T-helper 1 cell (primary cell): Measurements from ENCODE around the gene ZNF521.
"Not testable (repeated sequence)": the region's sequence is repeated elsewhere in the genome, so short reads cannot be mapped to it uniquely, and the experiment has no call there.

Source experiments
- DNase-seq, 5 donors: peaks; one replicate each; pipeline ENCODE4 v3.0.0-alpha.2; 2012 to 2020

ZNF521 gene

GRCh38 chr18:25288340-25288938 lies 63.5 kb downstream of the ZNF521 start:
- DNase-seq: no peak

DNA sequence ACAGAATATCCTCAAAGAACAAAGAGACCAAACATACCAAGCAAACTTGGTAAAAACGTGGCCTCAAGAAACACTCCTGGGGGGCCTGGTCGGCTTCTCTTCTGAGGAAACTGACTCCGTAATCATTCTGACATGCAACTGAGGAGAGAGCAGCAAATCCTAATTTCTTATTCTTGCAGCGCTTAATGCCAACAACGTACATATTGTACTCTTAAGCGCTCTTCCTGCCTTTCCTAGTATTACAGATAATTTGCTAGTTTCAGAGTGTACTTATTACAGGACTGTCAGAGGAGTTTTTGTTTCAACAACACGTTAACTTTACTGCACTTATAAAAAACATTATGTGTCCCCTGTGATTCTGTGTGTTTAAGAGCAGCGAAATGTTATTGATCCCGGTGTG lies 64.9 kb downstream of the ZNF521 start:
- no peak for DNase-seq

DNA sequence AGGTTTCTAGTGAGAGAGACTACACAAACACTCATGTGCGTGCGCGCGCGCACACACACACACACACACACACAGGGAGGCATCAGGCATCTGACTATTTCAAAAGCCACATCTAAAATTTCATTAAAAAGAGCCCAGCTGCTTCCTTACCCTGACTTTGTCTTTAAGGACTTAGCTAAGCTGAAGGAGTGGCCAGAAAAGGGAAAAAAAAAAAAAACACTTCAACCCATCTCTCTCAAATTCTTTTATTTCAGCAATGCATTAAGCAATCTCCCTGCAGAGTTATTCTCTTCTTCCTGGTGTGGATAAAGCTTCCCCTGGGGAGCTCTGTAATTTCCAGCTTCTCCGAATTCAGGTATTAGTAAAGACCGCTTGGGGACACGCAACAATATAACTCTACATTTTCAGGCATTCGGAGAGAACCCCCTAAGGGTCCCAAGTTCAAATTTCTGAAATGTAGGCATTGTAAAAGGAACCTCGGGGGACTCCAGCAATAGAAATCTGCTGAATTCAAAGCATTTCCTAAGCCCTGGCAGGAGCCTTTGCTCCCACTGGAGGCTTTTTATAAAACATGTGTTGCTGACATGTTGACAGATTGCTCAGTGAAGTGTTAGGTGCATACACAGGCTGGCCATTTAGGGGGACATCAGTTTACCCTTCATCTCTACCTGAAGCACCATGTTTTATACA lies 67.0 kb downstream of the ZNF521 start:
- DNase-seq: no peak

DNA sequence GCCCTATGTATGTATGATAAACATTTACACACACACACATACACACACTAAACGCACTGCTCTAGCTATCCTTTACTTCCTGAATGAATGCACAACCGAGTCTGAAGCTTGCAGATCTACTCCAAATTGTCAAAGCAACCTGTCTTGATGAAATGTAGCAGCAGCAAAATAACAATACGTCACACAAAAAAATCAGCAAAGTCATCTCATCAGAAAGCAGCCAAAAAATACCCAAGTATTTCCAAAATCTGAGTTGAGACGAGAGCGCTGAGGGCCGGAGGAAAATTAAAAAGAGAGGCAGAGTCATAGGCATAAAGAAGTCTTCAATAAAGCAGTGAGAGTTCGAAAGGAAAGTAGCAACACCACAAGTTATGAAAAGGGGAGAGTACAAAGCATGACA lies 67.7 kb downstream of the ZNF521 start:
- no peak for DNase-seq

GRCh38 chr18:25283781-25284180 lies 68.2 kb downstream of the ZNF521 start:
- no peak for DNase-seq

- DNase-seq: no peak
Measured at GRCh38 chr18:25282896-25283703, 68.9 kb downstream of the ZNF521 start.

GRCh38 chr18:25282282-25282681 lies 69.7 kb downstream of the ZNF521 start:
- no peak for DNase-seq

- no peak for DNase-seq
Measured at GRCh38 chr18:25281556-25281955, 70.4 kb downstream of the ZNF521 start.

- DNase-seq: no peak
Measured at GRCh38 chr18:25279961-25280360, 72.0 kb downstream of the ZNF521 start.

- DNase-seq: no peak
Measured at GRCh38 chr18:25279556-25279955, 72.4 kb downstream of the ZNF521 start.

DNA sequence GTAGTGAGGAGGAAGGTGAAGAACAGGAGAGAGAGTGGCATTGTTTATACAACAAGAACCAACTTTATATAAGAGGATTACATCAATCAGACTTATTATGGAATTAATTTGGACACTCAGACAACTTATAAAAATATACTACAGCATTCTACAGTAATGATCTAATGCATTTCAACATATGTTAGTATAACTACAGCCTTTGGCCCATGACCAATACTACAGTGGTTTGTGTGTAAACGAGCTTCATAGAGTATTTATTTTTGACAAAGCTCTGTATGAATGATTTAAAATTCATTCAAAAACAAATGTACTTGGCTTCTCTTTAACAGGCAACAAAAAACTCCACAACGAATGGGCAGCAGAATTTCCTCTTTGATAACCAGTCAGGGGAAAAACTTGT lies 72.8 kb downstream of the ZNF521 start:
- no peak for DNase-seq

DNA sequence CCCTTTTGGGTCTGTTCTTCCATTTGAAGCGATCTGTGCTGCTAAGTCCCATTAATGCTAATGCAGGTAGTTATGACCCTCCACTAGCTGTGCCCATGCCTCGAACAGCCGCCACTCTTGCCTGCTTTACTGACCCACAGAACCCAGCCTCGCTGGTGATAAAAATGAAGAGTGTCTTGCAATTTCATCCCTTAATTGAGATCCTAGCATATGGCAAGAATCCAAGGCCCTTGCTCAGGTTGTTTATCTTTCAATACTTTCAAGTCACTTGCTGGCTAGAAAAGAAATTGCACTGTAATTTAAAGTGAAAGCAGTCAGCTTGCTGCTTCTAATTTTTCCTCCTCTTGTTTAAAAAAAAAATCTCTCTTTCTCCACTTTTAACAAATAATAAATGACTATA lies 73.6 kb downstream of the ZNF521 start:
- no peak for DNase-seq

- no peak for DNase-seq
Measured at GRCh38 chr18:25275412-25276001, 76.5 kb downstream of the ZNF521 start.

DNA sequence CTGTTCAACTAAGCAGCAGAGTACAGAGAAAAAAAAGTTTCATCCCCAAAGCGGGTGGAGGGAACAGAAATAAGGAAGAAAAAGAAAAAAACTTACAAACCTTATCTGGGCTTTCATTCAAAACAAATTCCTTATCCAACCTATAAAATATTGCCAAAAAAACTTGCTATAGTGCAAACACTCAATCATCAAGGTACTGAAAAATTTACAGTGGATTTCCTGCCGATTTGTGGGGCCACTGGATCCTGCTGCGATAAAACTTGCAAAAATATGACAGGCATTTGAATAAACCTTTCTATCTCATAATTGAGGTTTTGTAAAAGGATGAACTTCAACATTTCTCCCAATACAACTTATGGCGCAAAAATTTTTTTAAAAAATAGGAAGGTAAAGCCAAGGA lies 77.0 kb downstream of the ZNF521 start:
- DNase-seq: no peak

DNA sequence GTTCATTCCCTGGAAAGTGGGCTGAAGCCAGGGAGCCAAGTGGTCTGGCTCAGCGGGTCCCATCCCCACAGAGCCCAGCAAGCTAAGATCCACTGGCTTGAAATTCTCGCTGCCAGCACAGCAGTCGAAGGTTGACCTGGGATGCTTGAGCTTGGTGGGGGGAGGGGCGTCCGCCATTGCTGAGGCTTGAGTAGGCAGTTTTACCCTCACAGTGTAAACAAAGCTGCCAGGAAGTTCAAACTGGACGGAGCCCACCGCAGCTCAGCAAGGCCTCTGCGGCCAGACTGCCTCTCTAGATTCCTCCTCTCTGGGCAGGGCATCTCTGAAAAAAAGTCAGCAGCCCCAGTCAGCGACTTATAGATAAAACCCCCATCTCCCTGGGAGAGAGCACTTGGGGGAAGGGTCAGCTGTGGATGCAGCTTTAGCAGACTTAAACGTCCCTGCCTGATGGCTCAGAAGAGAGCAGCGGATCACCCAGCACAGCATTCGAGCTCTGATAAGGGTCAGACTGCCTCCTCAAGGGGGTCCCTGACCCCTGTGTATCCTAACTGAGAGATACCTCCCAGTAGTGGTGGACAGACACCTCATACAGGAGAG lies 84.9 kb downstream of the ZNF521 start:
- not testable (repeated sequence) for DNase-seq

- no peak for DNase-seq
Measured at GRCh38 chr18:25262920-25263319, 89.0 kb downstream of the ZNF521 start.

DNA sequence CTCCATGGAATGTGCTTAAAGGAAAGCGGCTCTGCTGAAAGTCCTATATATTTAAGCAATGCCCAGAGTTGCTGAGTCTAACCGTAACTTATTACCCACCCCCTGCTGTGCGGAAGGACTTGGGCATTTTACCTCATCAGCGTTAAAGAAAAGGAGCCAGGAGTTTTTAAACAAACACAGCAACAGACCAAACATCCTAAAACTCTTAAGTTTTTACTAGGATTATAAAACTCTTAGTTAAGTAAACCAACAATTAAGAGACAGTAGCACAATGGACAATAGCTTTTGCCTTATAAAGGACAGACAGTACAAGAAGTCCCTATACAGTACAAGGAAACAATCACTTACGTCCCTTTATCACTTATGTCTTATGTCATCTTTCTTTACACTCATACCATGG lies 90.2 kb downstream of the ZNF521 start:
- DNase-seq: no peak

DNA sequence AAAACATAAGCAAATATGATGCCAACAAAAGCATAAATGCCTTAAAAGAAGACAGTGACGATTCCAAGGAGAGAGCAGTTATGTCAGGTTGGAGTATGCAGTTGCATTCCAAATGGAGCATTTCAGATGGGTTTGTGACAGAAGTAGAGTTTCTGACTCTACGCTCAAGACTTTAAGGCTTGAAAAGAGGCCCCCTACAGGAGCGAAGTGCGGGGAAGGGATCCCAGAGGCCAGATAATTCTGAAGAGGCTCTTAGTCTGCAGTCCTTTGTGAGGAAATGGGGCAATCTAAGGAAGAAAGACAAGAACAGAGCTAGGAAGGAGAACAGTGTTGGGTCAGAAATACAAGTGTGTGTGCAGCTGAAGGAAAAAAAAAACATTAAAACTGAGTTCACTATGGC lies 95.5 kb downstream of the ZNF521 start:
- no peak for DNase-seq

- DNase-seq: no peak
Measured at GRCh38 chr18:25253779-25254178, 98.2 kb downstream of the ZNF521 start.

GRCh38 chr18:25253136-25253535 lies 98.8 kb downstream of the ZNF521 start:
- DNase-seq: no peak

GRCh38 chr18:25251068-25251467 lies 100.9 kb downstream of the ZNF521 start:
- DNase-seq: no peak

DNA sequence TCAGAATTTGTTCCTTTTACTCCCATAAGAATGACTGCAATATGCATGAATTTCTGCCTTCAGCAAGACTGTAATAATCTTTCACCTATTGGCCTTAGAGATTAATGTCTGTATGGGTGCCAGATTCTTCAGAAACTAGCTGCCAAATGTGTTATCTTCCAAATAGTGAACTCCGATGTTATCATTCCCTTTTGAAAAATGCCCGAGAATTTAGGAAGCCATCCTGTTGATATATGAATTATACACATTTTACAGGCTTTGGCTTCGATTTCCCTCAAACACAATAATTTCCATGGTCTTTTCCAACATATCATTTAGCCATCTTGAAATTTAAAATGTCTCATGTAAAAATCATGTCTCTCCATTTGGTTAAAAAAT lies 101.5 kb downstream of the ZNF521 start:
- no peak for DNase-seq

GRCh38 chr18:25248755-25249154 lies 103.2 kb downstream of the ZNF521 start:
- no peak for DNase-seq
